Adrenal gland (tissue), 19 donors: ENCODE measurements around the gene STK38. TPM values are rescaled to one million over a fixed set of nuclear protein-coding genes. Genes with fewer than 3 reads are reported as not detected.

Experiments
- DNase-seq, 7 donors: peaks; one replicate each; pipeline ENCODE4 v3.0.0-alpha.2; 2019 to 2020
- H3K27ac ChIP-seq, 5 donors: fragments of 200-600 bp; sonication (generic) in 4 of 5; 1 replicate in 3 of 5; 2 replicates in 2 of 5; pipeline versions ENCODE4 v1.5.1 to v1.8.0; 2016 to 2020; ENCODE audit warnings: mild to moderate bottlenecking in 1 of 5
- H3K27me3 ChIP-seq: fragments of 200-600 bp; 2 replicates; pipeline ENCODE4 v1.8.0; 2021
- H3K36me3 ChIP-seq, 2 donors: fragments of 200-600 bp; replicated peaks in 1 of 2; 1 replicate in 1 of 2; 2 replicates in 1 of 2; pipeline versions ENCODE4 v1.5.1 to v1.8.0; 2018 to 2022
- H3K4me1 ChIP-seq, 2 donors: fragments of 200-600 bp; replicated peaks in 1 of 2; 1 replicate in 1 of 2; 2 replicates in 1 of 2; pipeline versions ENCODE4 v1.5.1 to v1.8.0; 2018 to 2021
- H3K4me3 ChIP-seq, 4 donors: fragments of 200-600 bp; sonication (generic) in 3 of 4; one replicate each; pipeline ENCODE4 v1.5.1; 2016 to 2018
- H3K9me3 ChIP-seq, 3 donors: fragments of 200-600 bp; sonication (generic) in 1 of 3; replicated peaks in 1 of 3; 1 replicate in 2 of 3; 2 replicates in 1 of 3; pipeline versions ENCODE4 v1.5.1 to v1.8.0; 2016 to 2021
- CTCF ChIP-seq, 6 experiments: fragments of 450-650 bp in 4 of 6; fragments of 200-600 bp in 2 of 6; sonication (generic) in 1 of 6; IDR thresholded peaks; 1 replicate in 5 of 6; 2 replicates in 1 of 6; pipeline versions ENCODE4 v1.5.1 to v1.8.0; 2016 to 2021; ENCODE audit warnings: antibody characterized with exemption in 6 of 6, mild to moderate bottlenecking in 2 of 6, moderate library complexity in 1 of 6
- POLR2A ChIP-seq, 2 donors: fragments of 450-650 bp; IDR thresholded peaks; one replicate each; pipeline ENCODE4 v1.6.1; 2017; ENCODE audit warnings: antibody characterized with exemption in 2 of 2, mild to moderate bottlenecking in 2 of 2, moderate library complexity in 1 of 2
- WGBS, 4 donors: extraction: QIAGEN DNeasy Blood & Tissue Kit in 2 of 4; methylation state at CpG; one replicate each; pipeline versions ENCODE4 v1.1.5 to v1.1.7; 2013 to 2017; 5-methylcytosine and 5-hydroxymethylcytosine counted together
- intact Hi-C, 2 donors: fragments of 100-400 bp; cut with DNase I; formaldehyde crosslinking; loops; one replicate each; pipeline versions ENCODE4 v1.14.1 to v1.15.0; 2022 to 2023
- long read RNA-seq, 10 donors: library from polyadenylated mRNA in 3 of 10; unstranded in 2 of 10; stranded (forward) in 1 of 10; transcript quantifications; one replicate each; pipeline ENCODE4 v2.0.0 and lab custom pipeline, GENCODE V29; 2021 to 2026
- polyA plus RNA-seq, 3 donors: library from polyadenylated mRNA; stranded (reverse); fragments of 200-250 nt in 2 of 3; fragments of 350-450 nt in 1 of 3; fragmentation: Illumina TruSeq in 1 of 3; extraction: RNeasy Lipid Tissue Mini Kit (QIAGEN cat#74804) in 1 of 3; gene quantifications; one replicate each; pipeline ENCODE4 v1.2.3, GENCODE V29; 2013 to 2014
- total RNA-seq, 9 donors: library from RNA; depleted of rRNA in 4 of 9; stranded (reverse); fragments of >200 nt in 4 of 9; fragments of 120-200 nt in 1 of 9; fragmentation: NEBNext Ultra II Directional in 1 of 9; extraction: Animal tissue kit (Norgen Biotek cat#: 25700) in 1 of 9; gene quantifications; one replicate each; pipeline versions ENCODE4 v1.1.0 to v1.2.4, GENCODE V29; 2013 to 2023
- donor health status: healthy with polysubstance abuse.
- donor health status: Bipolar disorder and iron deficiency.
- donor health status: DM: yes; HTN: yes; CAD: no.
- donor health status: DM: no; HTN: no; CAD: no.
- donor health status: DM: no; HTN: no; CAD: no.
- donor health status: DM: yes; HTN: yes; CAD: no.

Gene STK38
- total RNA-seq (10 to 100 TPM in 7 of 9 donors, 1 to 10 TPM in 2; 7.4 to 21.3 (median 11.8) TPM), polyA plus RNA-seq (10 to 100 TPM; 13.9 to 17.8 (median 16.6) TPM)
- long read RNA-seq, donor 1, partial matches to known transcripts = 134 of 377 reads
- long read RNA-seq, donor 1, other reads (novel, unspliced or antisense) = 242 of 377 reads
- long read RNA-seq, donor 2 = 0 reads
- long read RNA-seq, donor 3, partial matches to known transcripts = 0 of 3 reads
- long read RNA-seq, donor 3, other reads (novel, unspliced or antisense) = 0 of 3 reads
- long read RNA-seq, donor 4, partial matches to known transcripts = 1 of 8 reads
- long read RNA-seq, donor 4, other reads (novel, unspliced or antisense) = 5 of 8 reads
- long read RNA-seq, donor 5, transcript STK38-201 (14 exons, 3,576 nt) = major isoform, 11 of 36 reads
- long read RNA-seq, donor 5, partial matches to known transcripts = 1 of 36 reads
- long read RNA-seq, donor 5, other reads (novel, unspliced or antisense) = 24 of 36 reads
- long read RNA-seq, donor 6, partial matches to known transcripts = 0 of 6 reads
- long read RNA-seq, donor 6, other reads (novel, unspliced or antisense) = 6 of 6 reads
- long read RNA-seq, donor 7 = 0 reads
- long read RNA-seq, donor 8, partial matches to known transcripts = 160 of 430 reads
- long read RNA-seq, donor 8, other reads (novel, unspliced or antisense) = 267 of 430 reads
- long read RNA-seq, donor 9, partial matches to known transcripts = 0 of 1 reads
- long read RNA-seq, donor 9, other reads (novel, unspliced or antisense) = 0 of 1 reads
- long read RNA-seq, donor 10 = 0 reads

- TF ChIP-seq CTCF (IDR thresholded peaks at IDR 0.05) = peak in 1 of 6 experiments; percentile 10
- peak; percentile 89 to 90 for TF ChIP-seq POLR2A (IDR thresholded peaks at IDR 0.05)
- peak within 1 kb of the TSS; percentile 82 to 96 (median 94) for H3K27ac ChIP-seq
- peaks cover 16 to 27% of the 10 kb centered on the region in 2 donors for H3K4me1 ChIP-seq
- H3K27me3 ChIP-seq = no peaks in the 10 kb centered on the region
- peak within 1 kb of the TSS; percentile 31 to 95 (median 85) for H3K4me3 ChIP-seq
- no peaks in the 10 kb centered on the region for H3K9me3 ChIP-seq
- intact Hi-C loops = loop anchor here (10.0 kb wide), 1 partner anchor 48 kb away; the partner anchor contains the start of gene SRSF3 (in 2 of the 2)
- whole genome bisulfite sequencing, 4 donors = 0 to 1% (median 0%) methylated on average over 19 to 51 of the region's 51 CpGs
- peak; percentile 89 to 94 (median 92) for DNase-seq
- no peaks in the 10 kb centered on the region for H3K36me3 ChIP-seq
Measured at GRCh38 chr6:36546920-36547645, at the start of gene STK38. Gene STK38, minus strand, starts transcription at chr6:36547479. Its CDS starts 7,277 bp downstream, at chr6:36540202.

- WGBS, 4 donors = 0 to 1% (median 1%) methylated on average over 5 of the region's 5 CpGs
- H3K36me3 ChIP-seq = peaks cover 0 to 48% of the 10 kb centered on the region in 2 donors
Measured at GRCh38 chr6:36596356-36596755, 49.1 kb upstream of the STK38 start.

GRCh38 chr6:36594816-36595643 lies 47.8 kb upstream of the STK38 start:
- peaks cover 36% of the 10 kb centered on the region in 2 donors for H3K4me1 ChIP-seq
- 0 to 1% (median 1%) methylated on average over 15 of the region's 15 CpGs for WGBS, 4 donors

More at GRCh38 chr6:36596356-36596755, 49.1 kb upstream of the STK38 start:
- Histone ChIP-seq H3K27ac (peak overlapping the region in 3 of 5 donors; percentile 95 to 98 (median 97)), H3K4me1 (peaks cover 39 to 50% of the 10 kb centered on the region in 2 donors), H3K27me3 (no peaks in the 10 kb centered on the region), H3K4me3 (peak overlapping the region in 3 of 4 donors; percentile 71 to 97 (median 73)), H3K9me3 (no peaks in the 10 kb centered on the region)
- no peak for TF ChIP-seq POLR2A (IDR thresholded peaks at IDR 0.05)
- peak in 1 of 7 donors; percentile 40 for DNase-seq
- intact Hi-C loops = loop anchor here (10.0 kb wide), 1 partner anchor 52 kb away; the partner anchor contains the start of gene STK38 (in 2 of the 2)

More at GRCh38 chr6:36594816-36595643, 47.8 kb upstream of the STK38 start:
- TF ChIP-seq POLR2A (IDR thresholded peaks at IDR 0.05) (peak in 1 of 2 donors; percentile 7), CTCF (IDR thresholded peaks at IDR 0.05) (no peak)
- H3K9me3 ChIP-seq = no peaks in the 10 kb centered on the region
- peaks cover 0 to 35% of the 10 kb centered on the region in 2 donors for H3K36me3 ChIP-seq
- H3K4me3 ChIP-seq = peak overlapping the region; percentile 25 to 97 (median 72)
- intact Hi-C loops = loop anchor here (10.0 kb wide), 1 partner anchor 50 kb away; the partner anchor contains the start of gene STK38 (in 2 of the 2)
- DNase-seq = peak in 4 of 7 donors; percentile 60 to 77 (median 69)
- H3K27me3 ChIP-seq = no peaks in the 10 kb centered on the region
- H3K27ac ChIP-seq = peak overlapping the region; percentile 90 to 98 (median 95)
